ENCODE results near the gene ERC1. TPM values are rescaled to one million over a fixed set of nuclear protein-coding genes. Genes with fewer than 3 reads are reported as not detected.

Gene ERC1
- total and polyA plus RNA-seq, 2 donors (not counting 3 experiments of a cell fraction or from before 2014, with no cell fraction given): 11.7 to 66.1 TPM

GRCh38 chr12:1306817-1307216, 315.8 kb downstream of the ERC1 start:
- BruUV-seq (replicated peaks): no TSS peak
- dilution Hi-C loops (cut with MboI; ENCODE audit: extremely low pct_ligation_motif_present, low sequenced_read_pairs): no loop called here

More at GRCh38 chr12:1306817-1307216, 315.8 kb downstream of the ERC1 start:
- Histone ChIP-seq H3K79me2 (ENCODE audit: control insufficient read depth, insufficient read depth, low read length) (no peaks in the 10 kb centered on the region), H3K4me1 (ENCODE audit: control insufficient read depth, extremely low read depth, insufficient read depth, low read length) (no peaks in the 10 kb centered on the region), H4K20me1 (replicated peaks; ENCODE audit: control insufficient read depth, extremely low read depth, insufficient read depth, low read length) (no peaks in the 10 kb centered on the region), H3K9ac (replicated peaks; ENCODE audit: extremely low read depth, insufficient read depth, low read length) (no peak overlapping the region), H3K4me3 (replicated peaks in 1 of 3; ENCODE audit: insufficient read depth in 1 of 3, low read depth in 1 of 3, low read length in 3 of 3) (no peak overlapping the region), H3K9me1 (replicated peaks; ENCODE audit: control insufficient read depth, extremely low read depth, insufficient read depth, low read length) (no peaks in the 10 kb centered on the region), H3K4me2 (ENCODE audit: insufficient read depth, low read length) (no peak overlapping the region), H3K27ac (ENCODE audit: insufficient read depth, low read depth, low read length) (no peak overlapping the region), H3K9me3 (replicated peaks; ENCODE audit: control insufficient read depth, insufficient read depth, low read length) (no peaks in the 10 kb centered on the region), H2AFZ (ENCODE audit: low read depth, low read length) (no peak overlapping the region), H3K27me3 (ENCODE audit: control insufficient read depth in 2 of 2, insufficient read depth in 2 of 2, low read length in 2 of 2) (no peaks in the 10 kb centered on the region), H3K36me3 (ENCODE audit: control insufficient read depth in 2 of 2, extremely low read depth in 1 of 2, insufficient read depth in 2 of 2, low read length in 2 of 2) (no peaks in the 10 kb centered on the region)
- TF ChIP-seq CTCF (IDR thresholded peaks at IDR 0.05; ENCODE audit: extremely low read depth in 1 of 2, insufficient read depth in 1 of 2, low read depth in 1 of 2, low read length in 2 of 2) (no peak), POLR2A (IDR thresholded peaks at IDR 0.05; ENCODE audit: low read depth, low read length) (no peak), POLR2AphosphoS5 (IDR thresholded peaks at IDR 0.05; ENCODE audit: insufficient read depth, low read depth, low read length) (no peak), EZH2 (IDR thresholded peaks at IDR 0.05; ENCODE audit: borderline replicate concordance, low read depth, low read length, severe bottlenecking) (no peak), MYC (IDR thresholded peaks at IDR 0.05; ENCODE audit: low read depth, low read length) (no peak)
- TF ChIP-seq, protein P1, sequence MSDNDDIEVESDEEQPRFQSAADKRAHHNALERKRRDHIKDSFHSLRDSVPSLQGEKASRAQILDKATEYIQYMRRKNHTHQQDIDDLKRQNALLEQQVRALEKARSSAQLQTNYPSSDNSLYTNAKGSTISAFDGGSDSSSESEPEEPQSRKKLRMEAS (IDR thresholded peaks at IDR 0.05; ENCODE audit: insufficient read depth, insufficient read length): no peak
- intact Hi-C loops (cut with micrococcal nuclease): no loop called here
- CTCF ChIA-PET: interaction anchor here (0.6 to 2.5 kb wide), 4 partner anchors 9 to 21 kb away, joined by 3 to 8 read pairs (median 4); no protein-coding TSS in a partner anchor
- POLR2A ChIA-PET: no interaction called here
- DNase-seq (ENCODE audit: low read depth, low spot score) (no peak), FAIRE-seq (no peak)
